Mucosa of descending colon (tissue), 3 donors: ENCODE data around the gene CALU. TPM values are rescaled to one million over a fixed set of nuclear protein-coding genes. Genes with fewer than 3 reads are reported as not detected.

Experiments
- ATAC-seq: fragments of 200-7000 bp; cut with Tn5 transposase; one replicate; pipeline ENCODE4 v1.9.1; 2020; ENCODE audit warnings: mild to moderate bottlenecking, moderate library complexity
- DNase-seq, 3 donors: peaks; one replicate each; pipeline ENCODE4 v3.0.0-alpha.2; 2020
- H3K36me3 ChIP-seq: fragments of 200-600 bp; one replicate; pipeline ENCODE4 v1.8.0; 2021; ENCODE audit warnings: low read depth, mild to moderate bottlenecking
- H3K4me1 ChIP-seq: fragments of 200-600 bp; one replicate; pipeline ENCODE4 v1.8.0; 2021; ENCODE audit warnings: low read depth, mild to moderate bottlenecking
- H3K4me3 ChIP-seq: fragments of 200-600 bp; one replicate; pipeline ENCODE4 v1.8.0; 2021; ENCODE audit warnings: mild to moderate bottlenecking
- H3K9me3 ChIP-seq: fragments of 200-600 bp; one replicate; pipeline ENCODE4 v1.8.0; 2021; ENCODE audit warnings: mild to moderate bottlenecking
- CTCF ChIP-seq: fragments of 200-600 bp; IDR thresholded peaks from one replicate; pipeline ENCODE4 v1.8.0; 2022; ENCODE audit warnings: antibody characterized with exemption, mild to moderate bottlenecking
- intact Hi-C, 2 donors: fragments of 100-400 bp; cut with DNase I in 1 of 2; cut with micrococcal nuclease in 1 of 2; formaldehyde crosslinking; loops; one replicate each; pipeline versions ENCODE4 v1.11.0 to v1.11.1; 2022; cut with DNase I, micrococcal nuclease
- total RNA-seq, 3 donors: library from RNA; stranded (reverse); fragmentation: NEBNext Ultra II Directional in 2 of 3; extraction: Animal tissue kit (Norgen Biotek cat#: 25700) in 2 of 3; gene quantifications; one replicate each; pipeline versions ENCODE4 v1.2.1 to v1.2.4, GENCODE V29; 2021 to 2023
- donor health status: DM: no; HTN: no; CAD: no; lungs with moderate emphysema.
- donor health status: DM: no; HTN: no; CAD: no.
- donor health status: DM: no; HTN: yes; CAD: no.

The CALU gene
- total RNA-seq, 3 donors from 2014 or later = 20.6 to 133 (median 54.4) TPM

- DNase-seq (no peak), ATAC-seq (no peak)
- Histone ChIP-seq H3K4me1 (no peaks in the 10 kb centered on the region), H3K36me3 (no peaks in the 10 kb centered on the region), H3K9me3 (no peaks in the 10 kb centered on the region), H3K4me3 (no peak overlapping the region)
- intact Hi-C loops = no loop called here
- no peak for TF ChIP-seq CTCF
These were observed 42.0 kb downstream of the CALU start for GRCh38 chr7:128781126-128781525.

GRCh38 chr7:128781851-128782250 lies 42.7 kb downstream of the CALU start:
- TF ChIP-seq CTCF = no peak
- H3K36me3 ChIP-seq = no peaks in the 10 kb centered on the region
- H3K4me1 ChIP-seq = no peaks in the 10 kb centered on the region
- ATAC-seq (no peak), DNase-seq (no peak)
- intact Hi-C loops = no loop called here
- H3K4me3 ChIP-seq = no peak overlapping the region
- no peaks in the 10 kb centered on the region for H3K9me3 ChIP-seq

GRCh38 chr7:128783143-128783861 lies 44.1 kb downstream of the CALU start:
- H3K4me1 ChIP-seq = no peaks in the 10 kb centered on the region
- H3K4me3 ChIP-seq = no peak overlapping the region
- no peaks in the 10 kb centered on the region for H3K36me3 ChIP-seq
- H3K9me3 ChIP-seq = no peaks in the 10 kb centered on the region
- ATAC-seq = peak; percentile 58
- no peak for TF ChIP-seq CTCF
- DNase-seq = peak; percentile 52 to 68 (median 56)
- intact Hi-C loops = no loop called here

GRCh38 chr7:128785738-128786137 lies 46.6 kb downstream of the CALU start:
- peak; percentile 56 for ATAC-seq
- no peak for TF ChIP-seq CTCF
- Histone ChIP-seq H3K4me1 (peaks cover 2% of the 10 kb centered on the region), H3K36me3 (no peaks in the 10 kb centered on the region), H3K9me3 (no peaks in the 10 kb centered on the region), H3K4me3 (no peak overlapping the region)
- intact Hi-C loops = no loop called here
- no peak for DNase-seq

- intact Hi-C loops = no loop called here
These were observed 49.6 kb downstream of the CALU start for GRCh38 chr7:128788446-128789412.

More at GRCh38 chr7:128788446-128789412, 49.6 kb downstream of the CALU start:
- no peak for DNase-seq
- Histone ChIP-seq H3K4me3 (no peak overlapping the region), H3K9me3 (no peaks in the 10 kb centered on the region), H3K4me1 (peaks cover 2% of the 10 kb centered on the region), H3K36me3 (no peaks in the 10 kb centered on the region)
- TF ChIP-seq CTCF = no peak
- ATAC-seq = no peak
